ENCODE measurements around the gene IGFBP2.

IGFBP2 gene

DNA sequence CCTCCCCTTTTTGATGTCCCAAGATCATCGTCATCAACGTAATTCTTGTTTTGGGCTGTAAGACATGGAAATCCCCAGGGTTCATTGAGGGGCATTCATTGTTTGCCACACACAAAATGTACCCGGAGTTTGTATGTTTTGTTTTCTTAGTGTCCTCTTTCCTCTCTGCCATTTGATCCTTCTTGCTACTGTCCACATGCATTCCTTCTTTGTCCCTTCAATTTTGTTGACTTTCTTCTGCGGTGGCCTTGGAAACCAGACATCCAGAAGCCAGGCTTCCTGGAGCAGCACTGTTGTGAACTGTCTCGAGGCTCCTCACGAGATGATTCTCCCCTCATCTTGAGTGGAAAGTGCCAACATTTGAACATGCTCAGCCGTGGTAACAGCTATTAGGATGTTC lies 24.8 kb downstream of the IGFBP2 start:
- H3K27me3 ChIP-seq (replicated peaks; ENCODE audit: control insufficient read depth, insufficient read depth, low read length), result no peaks in the 10 kb centered on the region; the same call in none of the 2 replicates
- H3K4me3 ChIP-seq (replicated peaks; ENCODE audit: low read depth, low read length), result no peak overlapping the region
- TF ChIP-seq, protein P1, sequence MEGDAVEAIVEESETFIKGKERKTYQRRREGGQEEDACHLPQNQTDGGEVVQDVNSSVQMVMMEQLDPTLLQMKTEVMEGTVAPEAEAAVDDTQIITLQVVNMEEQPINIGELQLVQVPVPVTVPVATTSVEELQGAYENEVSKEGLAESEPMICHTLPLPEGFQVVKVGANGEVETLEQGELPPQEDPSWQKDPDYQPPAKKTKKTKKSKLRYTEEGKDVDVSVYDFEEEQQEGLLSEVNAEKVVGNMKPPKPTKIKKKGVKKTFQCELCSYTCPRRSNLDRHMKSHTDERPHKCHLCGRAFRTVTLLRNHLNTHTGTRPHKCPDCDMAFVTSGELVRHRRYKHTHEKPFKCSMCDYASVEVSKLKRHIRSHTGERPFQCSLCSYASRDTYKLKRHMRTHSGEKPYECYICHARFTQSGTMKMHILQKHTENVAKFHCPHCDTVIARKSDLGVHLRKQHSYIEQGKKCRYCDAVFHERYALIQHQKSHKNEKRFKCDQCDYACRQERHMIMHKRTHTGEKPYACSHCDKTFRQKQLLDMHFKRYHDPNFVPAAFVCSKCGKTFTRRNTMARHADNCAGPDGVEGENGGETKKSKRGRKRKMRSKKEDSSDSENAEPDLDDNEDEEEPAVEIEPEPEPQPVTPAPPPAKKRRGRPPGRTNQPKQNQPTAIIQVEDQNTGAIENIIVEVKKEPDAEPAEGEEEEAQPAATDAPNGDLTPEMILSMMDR (IDR thresholded peaks at IDR 0.05; ENCODE audit: insufficient read depth, low read length, poor library complexity, severe bottlenecking), result no peak
- no peak for DNase-seq (ENCODE audit: extremely low read depth, insufficient read length)
- H3K36me3 ChIP-seq (ENCODE audit: control insufficient read depth, insufficient read depth, low read length), result no peaks in the 10 kb centered on the region

DNA sequence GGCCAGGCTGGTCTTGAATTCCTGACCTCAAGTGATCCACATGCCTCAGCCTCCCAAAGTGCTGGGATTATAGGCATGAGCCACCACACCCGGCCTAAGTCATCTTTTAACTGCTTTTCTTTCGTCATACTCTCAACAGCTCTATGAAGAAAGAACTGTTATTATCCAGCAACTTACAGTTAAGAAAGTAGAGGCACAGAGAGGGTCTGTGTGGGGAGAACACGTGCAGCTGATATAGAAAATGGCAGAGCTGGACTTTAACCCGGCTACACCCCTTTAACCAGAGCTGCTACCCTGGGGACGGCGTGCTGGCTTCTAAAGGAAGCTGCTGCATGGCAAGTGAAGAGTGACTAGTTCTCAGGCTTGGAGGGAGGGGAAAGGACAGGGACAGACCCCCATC lies 25.5 kb downstream of the IGFBP2 start:
- Histone ChIP-seq H3K27me3 (replicated peaks; ENCODE audit: control insufficient read depth, insufficient read depth, low read length) (no peaks in the 10 kb centered on the region; the same call in none of the 2 replicates), H3K36me3 (ENCODE audit: control insufficient read depth, insufficient read depth, low read length) (no peaks in the 10 kb centered on the region), H3K4me3 (replicated peaks; ENCODE audit: low read depth, low read length) (no peak overlapping the region)
- no peak for DNase-seq (ENCODE audit: extremely low read depth, insufficient read length)
- TF ChIP-seq, protein P1 (IDR thresholded peaks at IDR 0.05; ENCODE audit: insufficient read depth, low read length, poor library complexity, severe bottlenecking), result no peak

DNA sequence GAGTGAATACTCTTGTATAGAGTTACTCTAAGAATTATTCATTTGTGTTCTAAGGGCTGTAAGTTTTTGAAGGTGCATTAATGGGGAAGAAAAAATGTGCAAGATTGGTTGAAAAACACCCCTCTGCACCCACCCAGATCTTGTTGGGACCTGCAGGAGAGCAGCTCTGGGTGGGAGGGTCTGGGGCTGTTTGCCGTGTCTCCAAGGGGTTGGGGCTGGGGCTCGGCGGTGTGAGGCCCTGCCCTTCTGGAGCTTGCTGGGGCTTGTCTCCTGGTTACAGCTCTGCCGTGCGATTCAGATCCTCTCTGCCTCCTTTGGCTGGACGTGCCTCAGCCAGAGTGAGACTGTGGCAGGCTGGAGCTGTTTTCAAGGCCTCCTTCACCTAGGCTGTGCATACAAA lies 26.1 kb downstream of the IGFBP2 start:
- Histone ChIP-seq H3K27me3 (replicated peaks; ENCODE audit: control insufficient read depth, insufficient read depth, low read length) (no peaks in the 10 kb centered on the region; the same call in 1 of the 2 replicates), H3K4me3 (replicated peaks; ENCODE audit: low read depth, low read length) (no peak overlapping the region), H3K36me3 (ENCODE audit: control insufficient read depth, insufficient read depth, low read length) (no peaks in the 10 kb centered on the region)
- TF ChIP-seq, protein P1 (IDR thresholded peaks at IDR 0.05; ENCODE audit: insufficient read depth, low read length, poor library complexity, severe bottlenecking), result no peak
- DNase-seq (ENCODE audit: extremely low read depth, insufficient read length), result no peak

DNA sequence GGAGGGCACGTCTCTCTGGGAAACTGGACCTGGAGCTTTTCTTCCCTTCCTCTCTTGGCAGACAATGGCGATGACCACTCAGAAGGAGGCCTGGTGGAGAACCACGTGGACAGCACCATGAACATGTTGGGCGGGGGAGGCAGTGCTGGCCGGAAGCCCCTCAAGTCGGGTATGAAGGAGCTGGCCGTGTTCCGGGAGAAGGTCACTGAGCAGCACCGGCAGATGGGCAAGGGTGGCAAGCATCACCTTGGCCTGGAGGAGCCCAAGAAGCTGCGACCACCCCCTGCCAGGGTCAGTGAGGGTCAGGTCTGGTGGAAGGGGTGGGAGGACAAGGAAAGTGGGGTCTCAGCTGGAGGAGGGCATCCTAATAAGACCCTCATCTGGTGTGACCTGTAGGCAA lies 27.3 kb downstream of the IGFBP2 start:
- DNase-seq (ENCODE audit: extremely low read depth, insufficient read length), result no peak
- Histone ChIP-seq H3K4me3 (replicated peaks; ENCODE audit: low read depth, low read length) (no peak overlapping the region), H3K27me3 (replicated peaks; ENCODE audit: control insufficient read depth, insufficient read depth, low read length) (no peaks in the 10 kb centered on the region; the same call in 1 of the 2 replicates), H3K36me3 (ENCODE audit: control insufficient read depth, insufficient read depth, low read length) (no peaks in the 10 kb centered on the region)
- TF ChIP-seq, protein P1 (IDR thresholded peaks at IDR 0.05; ENCODE audit: insufficient read depth, low read length, poor library complexity, severe bottlenecking), result no peak

DNA sequence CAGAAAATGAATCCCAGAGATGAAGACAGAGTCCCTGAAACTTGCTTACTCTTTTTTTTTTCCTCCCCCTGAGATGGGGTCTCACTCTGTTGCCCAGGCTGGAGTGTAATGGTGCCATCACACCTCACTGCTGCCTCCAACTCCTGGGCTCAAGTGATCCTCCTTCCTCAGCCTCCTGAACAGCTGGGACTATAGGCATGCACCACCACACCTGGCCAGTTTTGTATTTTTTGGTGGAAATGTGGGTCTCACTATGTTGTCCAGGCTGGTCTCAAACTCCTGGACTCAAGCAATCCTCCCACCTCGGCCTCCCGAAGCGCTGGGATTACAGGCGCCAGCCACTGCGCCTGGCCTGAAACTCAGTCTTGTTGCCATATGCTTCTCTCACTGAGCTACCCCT lies 27.8 kb downstream of the IGFBP2 start:
- no peak for DNase-seq (ENCODE audit: extremely low read depth, insufficient read length)
- TF ChIP-seq, protein P1 (IDR thresholded peaks at IDR 0.05; ENCODE audit: insufficient read depth, low read length, poor library complexity, severe bottlenecking), result no peak
- H3K27me3 ChIP-seq (replicated peaks; ENCODE audit: control insufficient read depth, insufficient read depth, low read length), result no peaks in the 10 kb centered on the region; the same call in 1 of the 2 replicates
- no peaks in the 10 kb centered on the region for H3K36me3 ChIP-seq (ENCODE audit: control insufficient read depth, insufficient read depth, low read length)
- no peak overlapping the region for H3K4me3 ChIP-seq (replicated peaks; ENCODE audit: low read depth, low read length)

Measured in GM06990 (cell line).